Measurements from ENCODE around the gene ZNF76.

The ZNF76 gene

GRCh38 chr6:35259194-35259947 lies at the start of gene ZNF76:
ZNF76 (plus strand) TSS chr6:35259735; CDS start chr6:35281152, 21,417 bp downstream.
- H3K4me3 ChIP-seq, result peak within 1 kb of the TSS; percentile 83
- DNase-seq (ENCODE audit: low read depth, low spot score), result peak; percentile 55

GRCh38 chr6:35213298-35213791 lies 46.2 kb upstream of the ZNF76 start:
- TF ChIP-seq FOXP2 (optimal IDR thresholded peaks at IDR 0.05; ENCODE audit: control extremely low read depth, extremely low read length, insufficient read depth) (no peak), POLR2AphosphoS5 (IDR thresholded peaks at IDR 0.05; ENCODE audit: borderline replicate concordance, low read depth, low read length) (no peak), EZH2 (IDR thresholded peaks at IDR 0.05) (no peak)
- Histone ChIP-seq H3K4me3 (peak overlapping the region; percentile 76), H3K27ac (no peak overlapping the region), H3K9ac (ENCODE audit: insufficient read length) (no peak overlapping the region), H3K9me3 (ENCODE audit: low read depth, low read length) (no peaks in the 10 kb centered on the region), H3K36me3 (ENCODE audit: insufficient read depth, low read length) (no peaks in the 10 kb centered on the region)
- no peak for DNase-seq (ENCODE audit: low read depth, low spot score)

More at GRCh38 chr6:35259194-35259947, at the start of gene ZNF76:
- no peak for TF ChIP-seq EZH2 (IDR thresholded peaks at IDR 0.05)
- TF ChIP-seq FOXP2 (optimal IDR thresholded peaks at IDR 0.05; ENCODE audit: control extremely low read depth, extremely low read length, insufficient read depth), result no peak
- peak; percentile 84 for TF ChIP-seq POLR2AphosphoS5 (IDR thresholded peaks at IDR 0.05; ENCODE audit: borderline replicate concordance, low read depth, low read length)
- peak within 1 kb of the TSS; percentile 79 for H3K27ac ChIP-seq
- peak within 1 kb of the TSS; percentile 93 for H3K9ac ChIP-seq (ENCODE audit: insufficient read length)
- H3K9me3 ChIP-seq (ENCODE audit: low read depth, low read length), result no peaks in the 10 kb centered on the region
- no peaks in the 10 kb centered on the region for H3K36me3 ChIP-seq (ENCODE audit: insufficient read depth, low read length)

GRCh38 chr6:35213824-35214756 lies 45.4 kb upstream of the ZNF76 start, which contains the start of gene SCUBE3:
SCUBE3 (plus strand) TSS chr6:35213956; CDS start chr6:35214419, 463 bp downstream.
- no peak for TF ChIP-seq FOXP2 (optimal IDR thresholded peaks at IDR 0.05; ENCODE audit: control extremely low read depth, extremely low read length, insufficient read depth)
- no peak for TF ChIP-seq EZH2 (IDR thresholded peaks at IDR 0.05)
- no peak for TF ChIP-seq POLR2AphosphoS5 (IDR thresholded peaks at IDR 0.05; ENCODE audit: borderline replicate concordance, low read depth, low read length)
- Histone ChIP-seq H3K4me3 (peak within 1 kb of the TSS; percentile 76), H3K36me3 (ENCODE audit: insufficient read depth, low read length) (no peaks in the 10 kb centered on the region), H3K9me3 (ENCODE audit: low read depth, low read length) (no peaks in the 10 kb centered on the region), H3K27ac (no peak within 1 kb of the TSS), H3K9ac (ENCODE audit: insufficient read length) (no peak within 1 kb of the TSS)
- DNase-seq (ENCODE audit: low read depth, low spot score), result no peak

DNA sequence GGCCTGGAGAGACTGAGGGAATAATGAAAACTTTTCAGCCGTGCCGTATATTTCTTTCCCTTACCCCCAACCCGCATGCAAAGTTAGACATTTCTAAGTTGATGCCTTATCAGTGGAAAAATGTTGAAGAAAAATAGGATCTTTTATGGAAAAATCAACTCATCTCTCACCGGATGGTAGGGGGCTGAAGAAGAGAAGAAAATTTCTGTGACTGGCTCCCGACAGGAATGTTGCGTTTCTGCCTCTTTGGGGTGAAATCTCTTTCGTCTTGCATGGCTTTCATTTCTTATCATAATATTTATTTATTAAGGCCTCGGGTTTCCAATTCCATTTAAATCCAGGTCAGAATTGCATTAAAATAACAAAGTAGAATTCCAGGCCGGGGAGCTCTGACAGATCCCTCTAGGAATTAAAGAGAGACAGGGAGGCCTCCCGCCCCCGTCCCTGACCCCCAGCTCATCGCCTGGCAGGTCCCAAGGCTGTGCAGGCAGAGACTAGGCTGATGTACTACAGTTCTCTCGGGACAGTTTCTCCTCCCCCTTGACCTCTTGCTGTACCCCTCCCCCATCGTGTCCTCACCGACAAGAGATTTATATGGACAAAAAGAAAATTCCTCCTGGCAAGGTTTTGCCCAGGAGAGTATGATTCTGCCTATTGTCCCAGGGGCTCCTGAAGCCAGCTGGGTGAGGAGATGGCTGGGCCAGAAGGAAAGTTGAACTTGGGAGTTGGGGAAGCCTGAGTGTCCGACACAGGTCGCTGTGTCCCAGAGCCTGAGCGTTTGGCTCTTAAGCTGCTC lies 44.5 kb upstream of the ZNF76 start:
- Histone ChIP-seq H3K4me3 (no peak overlapping the region), H3K27ac (no peak overlapping the region), H3K9ac (ENCODE audit: insufficient read length) (no peak overlapping the region), H3K36me3 (ENCODE audit: insufficient read depth, low read length) (no peaks in the 10 kb centered on the region), H3K9me3 (ENCODE audit: low read depth, low read length) (no peaks in the 10 kb centered on the region)
- TF ChIP-seq FOXP2 (optimal IDR thresholded peaks at IDR 0.05; ENCODE audit: control extremely low read depth, extremely low read length, insufficient read depth) (no peak), POLR2AphosphoS5 (IDR thresholded peaks at IDR 0.05; ENCODE audit: borderline replicate concordance, low read depth, low read length) (no peak)
- no peak for DNase-seq (ENCODE audit: low read depth, low spot score)

DNA sequence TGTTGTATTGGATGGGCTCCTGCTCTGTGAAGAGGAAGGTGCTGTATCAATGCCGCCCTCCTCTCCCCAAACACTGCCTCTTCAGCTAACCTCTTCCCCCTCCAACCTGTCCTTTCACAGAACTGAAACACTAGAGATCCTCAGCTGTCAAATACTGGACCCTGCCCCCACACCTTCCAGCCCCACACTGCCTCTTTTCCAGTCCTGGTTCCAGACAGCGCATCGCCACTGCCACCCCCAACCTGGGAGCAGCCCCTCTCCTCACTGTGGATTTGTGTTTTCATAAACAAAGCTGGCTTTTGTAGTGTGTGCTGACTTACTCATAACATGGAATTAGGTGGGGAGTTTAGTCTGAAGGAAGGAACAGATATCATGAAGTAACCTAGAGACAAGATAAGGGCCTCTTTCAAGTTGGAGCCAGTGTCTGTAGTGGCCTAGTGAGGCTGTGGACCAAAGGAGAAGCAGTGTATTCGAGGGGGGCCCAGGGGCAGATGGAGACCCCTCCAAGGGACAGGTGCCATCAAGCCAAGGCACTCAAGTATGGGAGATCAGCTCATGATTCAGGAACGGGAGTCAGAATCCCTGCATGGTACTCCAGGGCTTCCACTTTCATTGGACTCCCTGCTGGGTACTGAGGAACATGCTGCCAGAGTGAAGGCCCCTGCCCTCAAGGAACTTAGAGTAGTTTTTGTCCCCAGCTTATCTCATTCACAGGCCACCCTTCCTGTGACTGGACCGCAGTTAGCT lies 43.7 kb upstream of the ZNF76 start:
- Histone ChIP-seq H3K4me3 (no peak overlapping the region), H3K27ac (no peak overlapping the region), H3K9me3 (ENCODE audit: low read depth, low read length) (no peaks in the 10 kb centered on the region), H3K36me3 (ENCODE audit: insufficient read depth, low read length) (no peaks in the 10 kb centered on the region), H3K9ac (ENCODE audit: insufficient read length) (no peak overlapping the region)
- TF ChIP-seq POLR2AphosphoS5 (IDR thresholded peaks at IDR 0.05; ENCODE audit: borderline replicate concordance, low read depth, low read length) (no peak), FOXP2 (optimal IDR thresholded peaks at IDR 0.05; ENCODE audit: control extremely low read depth, extremely low read length, insufficient read depth) (no peak), EZH2 (IDR thresholded peaks at IDR 0.05) (no peak)
- no peak for DNase-seq (ENCODE audit: low read depth, low spot score)

DNA sequence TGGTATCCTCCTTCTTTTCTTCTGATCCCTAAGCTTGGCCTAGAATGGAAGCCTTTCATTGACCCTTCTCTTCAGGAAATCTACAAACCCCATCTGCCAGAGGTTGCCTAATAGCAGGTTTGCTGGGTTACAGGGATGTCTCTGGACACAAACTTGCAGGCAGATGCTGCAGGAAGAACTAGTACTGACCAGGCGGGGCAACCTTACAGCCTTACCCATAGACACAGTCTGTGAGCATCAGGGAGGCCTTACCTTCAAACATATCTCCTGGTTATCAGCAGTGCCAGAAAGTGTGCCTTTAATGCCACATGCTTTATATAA lies 43.2 kb upstream of the ZNF76 start:
- Histone ChIP-seq H3K9ac (ENCODE audit: insufficient read length) (no peak overlapping the region), H3K4me3 (no peak overlapping the region), H3K36me3 (ENCODE audit: insufficient read depth, low read length) (no peaks in the 10 kb centered on the region), H3K27ac (no peak overlapping the region), H3K9me3 (ENCODE audit: low read depth, low read length) (no peaks in the 10 kb centered on the region)
- DNase-seq (ENCODE audit: low read depth, low spot score), result no peak
- TF ChIP-seq POLR2AphosphoS5 (IDR thresholded peaks at IDR 0.05; ENCODE audit: borderline replicate concordance, low read depth, low read length) (no peak), FOXP2 (optimal IDR thresholded peaks at IDR 0.05; ENCODE audit: control extremely low read depth, extremely low read length, insufficient read depth) (no peak), EZH2 (IDR thresholded peaks at IDR 0.05) (no peak)
